Measurements from ENCODE around the gene HTT-AS.

HTT-AS gene

GRCh38 chr4:3036131-3036952 is 38.0 kb downstream of the HTT-AS start:
- Histone ChIP-seq H3K9me3 (ENCODE audit: insufficient read depth, low read length) (no peaks in the 10 kb centered on the region), H3K27me3 (ENCODE audit: low read length) (no peaks in the 10 kb centered on the region), H4K20me1 (ENCODE audit: low read depth, low read length) (no peaks in the 10 kb centered on the region), H3K4me3 (ENCODE audit: insufficient read depth, low read length, poor library complexity, severe bottlenecking) (no peak overlapping the region), H3K27ac (ENCODE audit: low read depth, low read length) (no peak overlapping the region), H3K9ac (ENCODE audit: low read length) (no peak overlapping the region), H3F3A (ENCODE audit: insufficient read depth) (no peaks in the 10 kb centered on the region), H2AFZ (ENCODE audit: low read depth, low read length, severe bottlenecking) (no peak overlapping the region), H3K4me2 (ENCODE audit: low read depth, low read length, poor library complexity, severe bottlenecking) (no peak overlapping the region), H3K9me2 (replicated peaks; ENCODE audit: insufficient read depth, low read length) (no peaks in the 10 kb centered on the region), H3K79me2 (ENCODE audit: insufficient read depth, low read length) (no peaks in the 10 kb centered on the region), H3K36me3 (ENCODE audit: low read length) (no peaks in the 10 kb centered on the region)
- TF ChIP-seq CTCF (IDR thresholded peaks at IDR 0.05; ENCODE audit: insufficient read depth, low read length, poor library complexity, severe bottlenecking): no peak
- TF ChIP-seq EZH2phosphoT487 (conservative IDR thresholded peaks at IDR 0.05; ENCODE audit: low read length): no peak

- H3F3A ChIP-seq (ENCODE audit: insufficient read depth): no peaks in the 10 kb centered on the region
- H3K36me3 ChIP-seq (ENCODE audit: low read length): no peaks in the 10 kb centered on the region
- no peak overlapping the region for H2AFZ ChIP-seq (ENCODE audit: low read depth, low read length, severe bottlenecking)
- TF ChIP-seq CTCF (IDR thresholded peaks at IDR 0.05; ENCODE audit: insufficient read depth, low read length, poor library complexity, severe bottlenecking) (no peak), EZH2phosphoT487 (conservative IDR thresholded peaks at IDR 0.05; ENCODE audit: low read length) (no peak)
- no peak overlapping the region for H3K27ac ChIP-seq (ENCODE audit: low read depth, low read length)
- no peaks in the 10 kb centered on the region for H4K20me1 ChIP-seq (ENCODE audit: low read depth, low read length)
- H3K9me3 ChIP-seq (ENCODE audit: insufficient read depth, low read length): no peaks in the 10 kb centered on the region
- no peaks in the 10 kb centered on the region for H3K9me2 ChIP-seq (replicated peaks; ENCODE audit: insufficient read depth, low read length)
- H3K27me3 ChIP-seq (ENCODE audit: low read length): no peaks in the 10 kb centered on the region
- no peak overlapping the region for H3K4me3 ChIP-seq (ENCODE audit: insufficient read depth, low read length, poor library complexity, severe bottlenecking)
- no peaks in the 10 kb centered on the region for H3K79me2 ChIP-seq (ENCODE audit: insufficient read depth, low read length)
- no peak overlapping the region for H3K4me2 ChIP-seq (ENCODE audit: low read depth, low read length, poor library complexity, severe bottlenecking)
- H3K9ac ChIP-seq (ENCODE audit: low read length): no peak overlapping the region
These were observed 38.7 kb downstream of the HTT-AS start for GRCh38 chr4:3035674-3036073.

- H3F3A ChIP-seq (ENCODE audit: insufficient read depth): no peaks in the 10 kb centered on the region
- TF ChIP-seq CTCF (IDR thresholded peaks at IDR 0.05; ENCODE audit: insufficient read depth, low read length, poor library complexity, severe bottlenecking) (no peak), EZH2phosphoT487 (conservative IDR thresholded peaks at IDR 0.05; ENCODE audit: low read length) (no peak)
- H3K4me2 ChIP-seq (ENCODE audit: low read depth, low read length, poor library complexity, severe bottlenecking): no peak overlapping the region
- no peaks in the 10 kb centered on the region for H3K79me2 ChIP-seq (ENCODE audit: insufficient read depth, low read length)
- no peak overlapping the region for H2AFZ ChIP-seq (ENCODE audit: low read depth, low read length, severe bottlenecking)
- H3K9me2 ChIP-seq (replicated peaks; ENCODE audit: insufficient read depth, low read length): no peaks in the 10 kb centered on the region
- H3K36me3 ChIP-seq (ENCODE audit: low read length): no peaks in the 10 kb centered on the region
- no peak overlapping the region for H3K27ac ChIP-seq (ENCODE audit: low read depth, low read length)
- H3K27me3 ChIP-seq (ENCODE audit: low read length): no peaks in the 10 kb centered on the region
- no peaks in the 10 kb centered on the region for H3K9me3 ChIP-seq (ENCODE audit: insufficient read depth, low read length)
- no peaks in the 10 kb centered on the region for H4K20me1 ChIP-seq (ENCODE audit: low read depth, low read length)
- no peak overlapping the region for H3K4me3 ChIP-seq (ENCODE audit: insufficient read depth, low read length, poor library complexity, severe bottlenecking)
- H3K9ac ChIP-seq (ENCODE audit: low read length): no peak overlapping the region
These were observed 39.1 kb downstream of the HTT-AS start for GRCh38 chr4:3035249-3035648.
